Mesendoderm (in vitro differentiated cells): ENCODE results near the gene MRPL23.

ENCODE experiments used
- DNase-seq: peaks from one replicate; pipeline ENCODE4 v3.0.0; 2013
- H2AK5ac ChIP-seq: 2 replicates; pipeline ENCODE4 v1.6.1; 2013; ENCODE audit warnings: low read length, inconsistent platforms
- H2BK120ac ChIP-seq: 2 replicates; pipeline ENCODE4 v1.6.1; 2013; ENCODE audit warnings: low read depth, mild to moderate bottlenecking, low read length, moderate library complexity, mixed read lengths
- H2BK15ac ChIP-seq: replicated peaks from 2 replicates; pipeline ENCODE4 v1.6.1; 2013; ENCODE audit warnings: low read depth, mild to moderate bottlenecking, moderate library complexity
- H2BK5ac ChIP-seq: 2 replicates; pipeline ENCODE4 v1.6.1; 2013; ENCODE audit warnings: low read length, inconsistent platforms
- H3K18ac ChIP-seq: 2 replicates; pipeline ENCODE4 v1.6.1; 2013; ENCODE audit warnings: mild to moderate bottlenecking, low read length, mixed read lengths
- H3K23ac ChIP-seq: one replicate; pipeline ENCODE4 v1.6.1; 2013; ENCODE audit warnings: low read length
- H3K27ac ChIP-seq: 2 replicates; pipeline ENCODE4 v1.5.1; 2013; ENCODE audit warnings: low read depth, mild to moderate bottlenecking, inconsistent platforms, low read length, moderate library complexity
- H3K27me3 ChIP-seq: 2 replicates; pipeline ENCODE4 v1.6.1; 2013; ENCODE audit warnings: low read length, control low read depth, mild to moderate bottlenecking, inconsistent platforms; ENCODE audit not compliant: insufficient read depth, poor library complexity
- H3K36me3 ChIP-seq: 2 replicates; pipeline ENCODE4 v1.6.1; 2013; ENCODE audit warnings: low read length, inconsistent platforms; ENCODE audit not compliant: control insufficient read depth, insufficient read depth
- H3K4ac ChIP-seq: one replicate; pipeline ENCODE4 v1.6.1; 2013; ENCODE audit warnings: low read depth, mild to moderate bottlenecking, low read length, moderate library complexity
- H3K4me1 ChIP-seq: 2 replicates; pipeline ENCODE4 v1.6.1; 2013; ENCODE audit warnings: low read depth, low read length, inconsistent platforms; ENCODE audit not compliant: control insufficient read depth
- H3K4me2 ChIP-seq: 2 replicates; pipeline ENCODE4 v1.6.1; 2013; ENCODE audit warnings: low read length
- H3K4me3 ChIP-seq: 2 replicates; pipeline ENCODE4 v1.5.1; 2013; ENCODE audit warnings: mild to moderate bottlenecking, low read length
- H3K56ac ChIP-seq: one replicate; pipeline ENCODE4 v1.6.1; 2013; ENCODE audit warnings: low read length
- H3K79me1 ChIP-seq: 2 replicates; pipeline ENCODE4 v1.6.1; 2013; ENCODE audit warnings: low read length, inconsistent platforms
- H3K79me2 ChIP-seq: 2 replicates; pipeline ENCODE4 v1.6.1; 2013; ENCODE audit warnings: mild to moderate bottlenecking, low read length; ENCODE audit not compliant: control insufficient read depth, insufficient read depth
- H3K9ac ChIP-seq: 2 replicates; pipeline ENCODE4 v1.6.1; 2013; ENCODE audit warnings: low read length, inconsistent platforms
- H4K5ac ChIP-seq: one replicate; pipeline ENCODE4 v1.6.1; 2013; ENCODE audit warnings: low read length
- H4K8ac ChIP-seq: one replicate; pipeline ENCODE4 v1.6.1; 2013; ENCODE audit warnings: low read depth, mild to moderate bottlenecking, control low read depth, low read length, moderate library complexity
- whole genome bisulfite sequencing: extraction: QIAGEN DNeasy Blood & Tissue Kit; methylation state at CpG from one replicate; pipeline ENCODE4 v1.1.7; 2013; ENCODE audit warnings: low lambda C conversion rate, missing lambda C conversion rate; ENCODE audit not compliant: insufficient coverage; ENCODE audit errors: extremely low coverage; 5-methylcytosine and 5-hydroxymethylcytosine counted together

The MRPL23 gene

DNA sequence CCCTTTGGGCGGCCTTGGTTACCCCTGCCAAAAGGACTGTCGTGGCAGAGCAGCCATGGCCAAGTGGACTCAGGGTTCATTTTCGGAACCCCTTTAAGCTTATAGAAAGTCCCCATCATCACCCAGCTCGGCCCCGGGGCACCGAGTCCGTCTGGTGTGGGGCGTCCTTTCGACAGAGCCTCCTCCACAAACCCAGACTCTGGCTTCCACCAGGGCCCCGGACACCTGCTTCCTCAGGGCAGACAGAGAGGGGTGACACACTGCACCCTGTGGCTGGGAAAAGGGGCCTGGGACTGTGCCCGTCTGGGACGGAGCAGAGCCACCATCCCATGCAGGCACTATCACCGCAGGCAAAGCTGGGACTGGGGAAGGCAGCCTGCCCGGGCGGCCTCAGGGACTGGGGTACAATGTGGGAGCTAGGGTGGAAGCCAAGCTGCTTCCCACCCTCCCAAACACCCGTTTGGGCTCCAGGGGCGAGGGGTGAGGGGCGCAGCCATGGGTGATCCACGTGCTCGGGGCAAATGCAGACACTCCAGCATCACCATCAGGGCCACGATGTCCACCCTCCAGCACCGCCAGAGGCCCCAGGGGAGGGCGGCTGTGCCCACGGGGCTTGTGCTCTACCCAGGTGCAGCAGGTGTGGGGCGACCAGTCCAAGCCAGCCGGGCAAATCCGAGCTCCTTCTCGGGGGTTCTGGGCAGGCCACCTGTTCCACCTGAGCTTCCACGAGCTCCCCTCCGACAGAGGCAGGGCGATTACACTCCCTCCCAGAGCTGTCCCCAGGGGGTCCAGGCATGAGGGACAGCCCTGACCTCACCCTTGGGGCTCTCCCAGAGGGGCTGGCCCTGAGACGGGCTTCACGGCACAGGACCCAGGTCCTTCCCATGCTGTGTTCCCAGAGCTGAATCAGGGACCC, 11.7 kb upstream of the MRPL23 start:
- no peak overlapping the region for H3K4me2 ChIP-seq
- no peak overlapping the region for H4K5ac ChIP-seq
- no peaks in the 10 kb centered on the region for H3K27me3 ChIP-seq
- no peak overlapping the region for H3K56ac ChIP-seq
- H2BK120ac ChIP-seq, result no peak overlapping the region
- H3K4me3 ChIP-seq, result no peak overlapping the region
- no peak overlapping the region for H3K23ac ChIP-seq
- no peaks in the 10 kb centered on the region for H3K79me2 ChIP-seq
- H3K18ac ChIP-seq, result no peak overlapping the region
- H3K27ac ChIP-seq, result no peak overlapping the region
- H2BK5ac ChIP-seq, result no peak overlapping the region
- H2AK5ac ChIP-seq, result no peak overlapping the region
- H3K9ac ChIP-seq, result no peak overlapping the region
- H3K4ac ChIP-seq, result no peak overlapping the region
- WGBS, result no CpG with 5 or more reads among the region's 33 CpGs
- H4K8ac ChIP-seq, result no peak overlapping the region
- H2BK15ac ChIP-seq, result no peak overlapping the region
- no peaks in the 10 kb centered on the region for H3K36me3 ChIP-seq
- H3K4me1 ChIP-seq, result no peaks in the 10 kb centered on the region
- no peak for DNase-seq
- no peaks in the 10 kb centered on the region for H3K79me1 ChIP-seq

- Histone ChIP-seq H3K18ac (no peak overlapping the region), H3K4me2 (no peak overlapping the region), H3K56ac (no peak overlapping the region), H3K23ac (no peak overlapping the region), H3K27ac (no peak overlapping the region), H3K4me1 (no peaks in the 10 kb centered on the region), H3K79me1 (no peaks in the 10 kb centered on the region), H4K5ac (no peak overlapping the region), H2BK120ac (no peak overlapping the region), H2BK5ac (no peak overlapping the region), H2AK5ac (no peak overlapping the region), H3K36me3 (no peaks in the 10 kb centered on the region), H4K8ac (no peak overlapping the region), H3K4ac (no peak overlapping the region), H2BK15ac (no peak overlapping the region), H3K79me2 (no peaks in the 10 kb centered on the region), H3K27me3 (no peaks in the 10 kb centered on the region), H3K9ac (no peak overlapping the region), H3K4me3 (no peak overlapping the region)
- no CpG with 5 or more reads among the region's 34 CpGs for WGBS
- no peak for DNase-seq
These were observed 10.9 kb upstream of the MRPL23 start for GRCh38 chr11:1936072-1936780.

DNA sequence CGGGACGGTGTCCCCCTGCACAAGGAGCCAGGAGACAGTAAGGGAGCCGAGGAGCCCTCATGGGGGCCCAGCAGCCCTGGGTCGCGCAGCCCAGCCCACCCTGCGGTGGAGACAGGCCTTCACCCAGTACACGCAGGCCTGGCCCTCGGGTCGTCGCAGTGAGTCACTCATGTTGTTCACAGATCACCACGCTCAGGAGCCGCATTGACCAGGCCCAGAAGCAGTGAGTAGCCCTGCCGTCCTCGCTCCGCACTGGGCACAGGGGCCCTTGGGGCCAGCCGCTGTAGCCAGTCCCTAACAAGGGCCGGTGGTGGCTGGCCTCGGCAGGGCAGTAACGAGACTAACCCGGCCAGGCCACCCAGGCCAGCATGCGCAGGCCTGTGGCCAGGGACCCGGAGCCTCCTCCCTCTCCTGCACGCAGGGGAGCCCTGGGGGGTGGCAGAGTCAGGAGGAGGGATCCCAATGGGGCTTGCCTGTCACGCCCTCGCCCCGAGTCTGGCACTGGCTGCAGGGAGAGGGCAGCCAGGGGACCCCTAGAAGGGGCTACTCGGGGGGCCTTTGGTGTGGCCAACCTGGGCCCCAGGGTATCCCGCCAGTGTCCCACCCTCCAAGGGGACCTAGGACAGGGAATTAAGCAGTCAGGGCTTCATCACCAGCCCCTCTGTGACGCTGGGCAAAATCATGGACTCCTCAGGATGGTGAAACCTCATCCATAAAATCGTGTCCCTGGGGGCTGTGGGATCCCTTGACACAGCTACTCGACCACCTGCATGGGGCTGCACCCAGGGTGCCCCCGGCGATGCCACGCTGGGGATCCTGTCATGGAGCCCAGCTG, 10.1 kb upstream of the MRPL23 start:
- H4K8ac ChIP-seq, result no peak overlapping the region
- no peaks in the 10 kb centered on the region for H3K27me3 ChIP-seq
- no peak overlapping the region for H3K18ac ChIP-seq
- H3K79me2 ChIP-seq, result no peaks in the 10 kb centered on the region
- H3K27ac ChIP-seq, result no peak overlapping the region
- H2BK120ac ChIP-seq, result no peak overlapping the region
- H3K4me3 ChIP-seq, result no peak overlapping the region
- no peaks in the 10 kb centered on the region for H3K36me3 ChIP-seq
- H3K56ac ChIP-seq, result no peak overlapping the region
- H2BK15ac ChIP-seq, result no peak overlapping the region
- no peak for DNase-seq
- no peak overlapping the region for H3K4ac ChIP-seq
- no peak overlapping the region for H2AK5ac ChIP-seq
- H2BK5ac ChIP-seq, result no peak overlapping the region
- H3K4me1 ChIP-seq, result no peaks in the 10 kb centered on the region
- no peaks in the 10 kb centered on the region for H3K79me1 ChIP-seq
- no peak overlapping the region for H3K9ac ChIP-seq
- WGBS, result no CpG with 5 or more reads among the region's 34 CpGs
- no peak overlapping the region for H4K5ac ChIP-seq
- H3K23ac ChIP-seq, result no peak overlapping the region
- no peak overlapping the region for H3K4me2 ChIP-seq

- DNase-seq, result no peak
These were observed 9.4 kb upstream of the MRPL23 start for GRCh38 chr11:1937616-1938342.

GRCh38 chr11:1938343-1939005, 8.7 kb upstream of the MRPL23 start:
- Histone ChIP-seq H2BK120ac (no peak overlapping the region), H3K4me3 (no peak overlapping the region), H3K18ac (no peak overlapping the region), H3K79me2 (no peaks in the 10 kb centered on the region), H3K56ac (no peak overlapping the region), H2BK15ac (no peak overlapping the region), H3K79me1 (no peaks in the 10 kb centered on the region), H4K8ac (no peak overlapping the region), H3K36me3 (no peaks in the 10 kb centered on the region), H4K5ac (no peak overlapping the region), H3K4me2 (no peak overlapping the region), H3K27ac (no peak overlapping the region), H3K27me3 (no peaks in the 10 kb centered on the region), H2BK5ac (no peak overlapping the region), H3K4me1 (no peaks in the 10 kb centered on the region), H2AK5ac (no peak overlapping the region), H3K23ac (no peak overlapping the region), H3K9ac (no peak overlapping the region), H3K4ac (no peak overlapping the region)
- DNase-seq, result no peak
- no CpG with 5 or more reads among the region's 27 CpGs for WGBS

More at GRCh38 chr11:1937616-1938342, 9.4 kb upstream of the MRPL23 start:
- Histone ChIP-seq H2BK15ac (no peak overlapping the region), H4K8ac (no peak overlapping the region), H3K9ac (no peak overlapping the region), H3K23ac (no peak overlapping the region), H3K4me3 (no peak overlapping the region), H3K56ac (no peak overlapping the region), H2BK120ac (no peak overlapping the region), H2BK5ac (no peak overlapping the region), H3K27ac (no peak overlapping the region), H3K27me3 (no peaks in the 10 kb centered on the region), H3K4ac (no peak overlapping the region), H3K4me2 (no peak overlapping the region), H4K5ac (no peak overlapping the region), H3K18ac (no peak overlapping the region), H3K79me1 (no peaks in the 10 kb centered on the region), H3K4me1 (no peaks in the 10 kb centered on the region), H2AK5ac (no peak overlapping the region), H3K36me3 (no peaks in the 10 kb centered on the region), H3K79me2 (no peaks in the 10 kb centered on the region)
- no CpG with 5 or more reads among the region's 35 CpGs for WGBS
